Ovary (tissue), 9 donors: Measurements from ENCODE around the gene ITSN1. TPM values are rescaled to one million over a fixed set of nuclear protein-coding genes. Genes with fewer than 3 reads are reported as not detected.

Experiments
- DNase-seq, 5 donors: peaks; one replicate each; pipeline ENCODE4 v3.0.0-alpha.2; 2019 to 2020
- H3K27ac ChIP-seq, 2 donors: fragments of 200-600 bp; one replicate each; pipeline versions ENCODE4 v1.5.1 to v1.8.0; 2019 to 2022
- H3K27me3 ChIP-seq: fragments of 200-600 bp; one replicate; pipeline ENCODE4 v1.8.0; 2022
- H3K36me3 ChIP-seq: fragments of 200-600 bp; sonication (generic); one replicate; pipeline ENCODE4 v1.5.1; 2019
- H3K4me1 ChIP-seq: one replicate; pipeline ENCODE4 v1.8.1; 2013; ENCODE audit warnings: mild to moderate bottlenecking, moderate library complexity; ENCODE audit not compliant: insufficient read depth
- H3K4me3 ChIP-seq: fragments of 200-600 bp; sonication (generic); one replicate; pipeline ENCODE4 v1.5.1; 2017
- H3K9me3 ChIP-seq, 2 donors: fragments of 200-600 bp in 1 of 2; sonication (generic) in 1 of 2; one replicate each; pipeline versions ENCODE4 v1.5.1 to v1.8.1; 2013 to 2019; ENCODE audit warnings: mild to moderate bottlenecking in 1 of 2, moderate library complexity in 1 of 2
- EP300 ChIP-seq: sonication (generic); formaldehyde crosslinking; IDR thresholded peaks from one replicate; pipeline ENCODE4 v1.6.1; 2017; ENCODE audit warnings: antibody characterized with exemption
- POLR2A ChIP-seq: fragments of 450-650 bp; IDR thresholded peaks from one replicate; pipeline ENCODE4 v1.6.1; 2017; ENCODE audit warnings: antibody characterized with exemption, mild to moderate bottlenecking, moderate library complexity
- WGBS, 3 donors: extraction: QIAGEN DNeasy Blood & Tissue Kit in 1 of 3; methylation state at CpG; one replicate each; pipeline versions ENCODE4 v1.1.5 to v1.1.7; 2013 to 2017; 5-methylcytosine and 5-hydroxymethylcytosine counted together
- intact Hi-C, 4 donors: fragments of 100-400 bp; cut with DNase I; formaldehyde crosslinking; loops; one replicate each; pipeline versions ENCODE4 v1.11.0 to v1.15.1; 2022 to 2023
- polyA plus RNA-seq, 2 donors: library from polyadenylated mRNA; stranded (reverse); fragments of 200-250 nt in 1 of 2; fragments of 350-450 nt in 1 of 2; fragmentation: Illumina TruSeq in 1 of 2; extraction: RNeasy Lipid Tissue Mini Kit (QIAGEN cat#74804) in 1 of 2; gene quantifications; one replicate each; pipeline ENCODE4 v1.2.3, GENCODE V29; 2013 to 2014
- total RNA-seq, 7 donors: library from RNA; depleted of rRNA in 2 of 7; stranded (reverse); fragments of >200 nt in 2 of 7; fragmentation: NEBNext Ultra II Directional in 3 of 7; extraction: Animal tissue kit (Norgen Biotek cat#: 25700) in 3 of 7; gene quantifications; one replicate each; pipeline versions ENCODE4 v1.1.0 to v1.2.4, GENCODE V29; 2016 to 2023
- TF ChIP-seq, protein P1 (sequence below), 3 donors: fragments of 450-650 bp in 2 of 3; fragments of 200-600 bp in 1 of 3; IDR thresholded peaks; one replicate each; pipeline versions ENCODE4 v1.5.1 to v1.8.0; 2016 to 2022; ENCODE audit warnings: antibody characterized with exemption in 3 of 3, mild to moderate bottlenecking in 1 of 3
- donor health status: DM: no; HTN: no; CAD: no; lungs with moderate emphysema.
- donor health status: DM: no; HTN: no; CAD: no.
- donor health status: Bipolar disorder and iron deficiency.
- donor health status: DM: yes; HTN: yes; CAD: no.
- donor health status: DM: no; HTN: no; CAD: no.
- donor health status: DM: yes; HTN: yes; CAD: no.

ITSN1 gene
- total and polyA plus RNA-seq, 9 donors = 22.6 to 61.3 (median 36.4) TPM

GRCh38 chr21:33890187-33890586 lies 247.9 kb downstream of the ITSN1 start:
- intact Hi-C loops = loop anchor here in 3 of 4 donors (10.0 kb wide), 1 partner anchor 245 kb away; the partner anchor contains the start of genes CRYZL1 (in 3 of the 3) and ITSN1 (in 3 of the 3)
- DNase-seq = no peak
- TF ChIP-seq, protein P1, sequence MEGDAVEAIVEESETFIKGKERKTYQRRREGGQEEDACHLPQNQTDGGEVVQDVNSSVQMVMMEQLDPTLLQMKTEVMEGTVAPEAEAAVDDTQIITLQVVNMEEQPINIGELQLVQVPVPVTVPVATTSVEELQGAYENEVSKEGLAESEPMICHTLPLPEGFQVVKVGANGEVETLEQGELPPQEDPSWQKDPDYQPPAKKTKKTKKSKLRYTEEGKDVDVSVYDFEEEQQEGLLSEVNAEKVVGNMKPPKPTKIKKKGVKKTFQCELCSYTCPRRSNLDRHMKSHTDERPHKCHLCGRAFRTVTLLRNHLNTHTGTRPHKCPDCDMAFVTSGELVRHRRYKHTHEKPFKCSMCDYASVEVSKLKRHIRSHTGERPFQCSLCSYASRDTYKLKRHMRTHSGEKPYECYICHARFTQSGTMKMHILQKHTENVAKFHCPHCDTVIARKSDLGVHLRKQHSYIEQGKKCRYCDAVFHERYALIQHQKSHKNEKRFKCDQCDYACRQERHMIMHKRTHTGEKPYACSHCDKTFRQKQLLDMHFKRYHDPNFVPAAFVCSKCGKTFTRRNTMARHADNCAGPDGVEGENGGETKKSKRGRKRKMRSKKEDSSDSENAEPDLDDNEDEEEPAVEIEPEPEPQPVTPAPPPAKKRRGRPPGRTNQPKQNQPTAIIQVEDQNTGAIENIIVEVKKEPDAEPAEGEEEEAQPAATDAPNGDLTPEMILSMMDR (IDR thresholded peaks at IDR 0.05) = no peak
- no peak for TF ChIP-seq POLR2A
- TF ChIP-seq EP300 = no peak
- WGBS, 3 donors = 87 to 89% (median 89%) methylated on average over 5 of the region's 5 CpGs
- peaks cover 3% of the 10 kb centered on the region for H3K4me1 ChIP-seq
- H3K36me3 ChIP-seq = no peaks in the 10 kb centered on the region
- H3K27me3 ChIP-seq = no peaks in the 10 kb centered on the region
- H3K9me3 ChIP-seq = no peaks in the 10 kb centered on the region
- H3K4me3 ChIP-seq = no peak overlapping the region
- H3K27ac ChIP-seq = no peak overlapping the region

GRCh38 chr21:33892853-33893252 lies 250.6 kb downstream of the ITSN1 start:
- Histone ChIP-seq H3K9me3 (no peaks in the 10 kb centered on the region), H3K36me3 (no peaks in the 10 kb centered on the region), H3K4me3 (no peak overlapping the region), H3K4me1 (peaks cover 3% of the 10 kb centered on the region), H3K27me3 (no peaks in the 10 kb centered on the region), H3K27ac (no peak overlapping the region)
- TF ChIP-seq EP300 = no peak
- 88% methylated on average over 8 of the region's 8 CpGs for WGBS, 3 donors
- no peak for DNase-seq
- intact Hi-C loops = loop anchor here in 3 of 4 donors (10.0 kb wide), 1 partner anchor 248 kb away; the partner anchor contains the start of genes CRYZL1 (in 3 of the 3) and ITSN1 (in 3 of the 3)

DNA sequence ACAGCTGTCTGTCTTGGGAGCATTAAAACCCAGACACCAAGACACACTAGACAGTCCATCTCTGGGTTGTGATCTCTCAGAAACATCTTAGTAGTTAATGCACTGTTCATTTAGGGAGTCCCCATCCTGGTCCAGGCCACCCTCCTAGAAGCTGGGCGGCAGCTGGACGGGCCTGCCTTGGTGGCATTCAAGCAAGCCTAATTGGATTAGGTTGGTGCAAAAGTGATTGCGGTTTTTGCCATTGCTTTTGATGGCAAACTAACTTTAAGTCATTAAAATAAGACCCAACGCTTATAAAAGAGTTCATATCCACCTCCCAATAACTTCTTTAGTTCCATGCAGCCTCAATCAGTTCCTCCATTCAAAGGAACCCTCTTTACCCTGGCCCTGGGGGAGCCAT lies 251.6 kb downstream of the ITSN1 start:
- H3K27ac ChIP-seq = no peak overlapping the region

GRCh38 chr21:33894736-33895288 lies 252.5 kb downstream of the ITSN1 start:
- Histone ChIP-seq H3K36me3 (no peaks in the 10 kb centered on the region), H3K27me3 (no peaks in the 10 kb centered on the region), H3K9me3 (no peaks in the 10 kb centered on the region), H3K4me3 (peak overlapping the region; percentile 21), H3K27ac (no peak overlapping the region), H3K4me1 (peaks cover 5% of the 10 kb centered on the region)
- 1% methylated on average over 20 of the region's 20 CpGs for WGBS, 3 donors
- TF ChIP-seq POLR2A = no peak
- TF ChIP-seq, protein P1 (IDR thresholded peaks at IDR 0.05) = peak; percentile 38 to 55 (median 53)
- DNase-seq = peak; percentile 68 to 81 (median 77)
- intact Hi-C loops = loop anchor here (5.0 to 10.0 kb wide), 2 partner anchors 250 to 253 kb away; partner anchors contain the start of genes CRYZL1 (in 4 of the 4) and ITSN1 (in 4 of the 4)

More for the DNA sequence above, 251.6 kb downstream of the ITSN1 start:
- intact Hi-C loops = loop anchor here in 3 of 4 donors (10.0 kb wide), 1 partner anchor 249 kb away; the partner anchor contains the start of genes CRYZL1 (in 3 of the 3) and ITSN1 (in 3 of the 3)
- Histone ChIP-seq H3K36me3 (no peaks in the 10 kb centered on the region), H3K27me3 (no peaks in the 10 kb centered on the region), H3K4me3 (no peak overlapping the region), H3K4me1 (peaks cover 3% of the 10 kb centered on the region), H3K9me3 (no peaks in the 10 kb centered on the region)
- 84 to 94% (median 91%) methylated on average over 4 of the region's 4 CpGs for WGBS, 3 donors
- no peak for DNase-seq
- TF ChIP-seq POLR2A (no peak), EP300 (no peak)
- TF ChIP-seq, protein P1 (IDR thresholded peaks at IDR 0.05) = no peak

DNA sequence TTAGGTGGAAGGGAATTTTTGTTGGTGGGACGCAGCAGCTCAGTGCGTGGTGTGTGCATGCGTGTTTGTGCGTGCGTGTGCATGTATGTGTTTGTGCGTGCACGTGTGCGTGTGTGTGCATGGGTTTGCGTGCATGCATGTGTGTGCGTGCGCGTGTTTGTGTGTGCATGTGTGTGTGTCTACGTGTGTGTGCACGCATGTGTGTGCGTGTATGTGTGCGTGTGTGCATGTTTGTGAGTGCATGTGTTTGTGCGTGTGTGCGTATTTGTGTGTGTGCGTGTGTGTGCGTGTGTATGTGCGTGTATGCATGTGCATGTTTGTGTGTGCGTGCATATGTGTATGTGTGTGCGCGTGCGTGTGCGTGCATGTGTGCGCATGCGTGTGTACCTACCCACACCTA lies 253.1 kb downstream of the ITSN1 start:
- DNase-seq = no peak
- no peak for TF ChIP-seq POLR2A
- TF ChIP-seq EP300 = no peak
- TF ChIP-seq, protein P1 (IDR thresholded peaks at IDR 0.05) = no peak
- intact Hi-C loops = loop anchor here (5.0 to 10.0 kb wide), 2 partner anchors 251 to 253 kb away; partner anchors contain the start of genes CRYZL1 (in 4 of the 4) and ITSN1 (in 4 of the 4)
- Histone ChIP-seq H3K36me3 (no peaks in the 10 kb centered on the region), H3K4me3 (no peak overlapping the region), H3K27ac (no peak overlapping the region), H3K9me3 (no peaks in the 10 kb centered on the region), H3K4me1 (peaks cover 5% of the 10 kb centered on the region), H3K27me3 (no peaks in the 10 kb centered on the region)
- 84 to 93% (median 88%) methylated on average over 28 of the region's 28 CpGs for WGBS, 3 donors
